Amniotic epithelial cell (primary cell): ENCODE results near the gene FOXA3.
"Not testable (repeated sequence)": the region's sequence is repeated elsewhere in the genome, so short reads cannot be mapped to it uniquely, and the experiment has no call there.

Experiments used
- DNase-seq: peaks from one replicate; pipeline ENCODE4 v3.0.0-alpha.2; 2010; ENCODE audit warnings: low read depth

The FOXA3 gene

DNA sequence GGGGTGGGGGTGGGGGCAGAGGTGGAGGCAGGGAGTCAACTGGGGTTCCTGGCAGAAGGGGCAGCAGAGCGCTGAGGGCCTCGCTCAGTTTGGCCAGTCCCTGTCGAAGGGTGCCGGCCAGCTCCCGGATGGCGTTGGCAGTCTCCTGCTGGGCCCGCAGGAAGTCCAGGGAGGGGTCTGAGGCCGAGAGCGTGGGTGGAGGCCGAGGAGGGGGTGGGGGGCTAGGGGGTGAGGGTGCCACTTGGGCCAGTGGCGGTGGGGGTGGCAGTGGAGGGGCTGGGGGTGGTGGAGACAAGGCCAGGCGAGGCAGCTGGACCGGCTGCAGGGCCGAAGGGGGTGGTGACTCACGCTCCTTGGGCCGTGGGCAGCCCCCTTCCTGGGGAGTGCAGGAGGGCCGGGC is 26.8 kb downstream of the FOXA3 start:
- no peak for DNase-seq

GRCh38 chr19:45895519-45895972 is 31.4 kb downstream of the FOXA3 start:
- no peak for DNase-seq

GRCh38 chr19:45895983-45896599 is 32.0 kb downstream of the FOXA3 start:
- not testable (repeated sequence) for DNase-seq

DNA sequence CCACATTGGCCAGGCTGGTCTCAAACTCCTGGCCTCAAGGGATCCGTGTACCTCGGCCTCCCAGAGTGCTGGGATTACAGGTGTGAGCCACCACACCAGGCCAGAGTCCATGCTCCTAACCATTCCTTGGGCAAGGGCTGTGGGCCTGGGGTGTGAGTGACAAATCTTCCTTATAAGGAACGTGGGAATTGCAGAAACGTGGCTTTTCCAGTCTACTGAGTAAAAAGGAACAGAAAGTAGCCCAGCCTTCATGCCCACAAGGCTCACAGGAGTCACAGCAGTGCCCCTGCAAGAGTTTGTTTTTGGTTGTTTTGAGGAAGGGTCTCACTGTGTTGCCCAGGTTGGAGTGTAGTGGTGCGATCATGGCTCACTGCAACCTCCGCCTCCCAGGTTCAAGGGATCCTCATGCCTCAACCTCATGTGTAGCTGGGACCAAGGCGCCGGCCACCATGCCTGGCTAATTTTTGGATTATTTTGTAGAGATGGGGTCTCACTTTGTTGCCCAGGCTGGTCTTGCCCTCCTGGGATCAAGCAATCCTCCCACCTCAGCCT is 33.2 kb downstream of the FOXA3 start:
- no peak for DNase-seq

DNA sequence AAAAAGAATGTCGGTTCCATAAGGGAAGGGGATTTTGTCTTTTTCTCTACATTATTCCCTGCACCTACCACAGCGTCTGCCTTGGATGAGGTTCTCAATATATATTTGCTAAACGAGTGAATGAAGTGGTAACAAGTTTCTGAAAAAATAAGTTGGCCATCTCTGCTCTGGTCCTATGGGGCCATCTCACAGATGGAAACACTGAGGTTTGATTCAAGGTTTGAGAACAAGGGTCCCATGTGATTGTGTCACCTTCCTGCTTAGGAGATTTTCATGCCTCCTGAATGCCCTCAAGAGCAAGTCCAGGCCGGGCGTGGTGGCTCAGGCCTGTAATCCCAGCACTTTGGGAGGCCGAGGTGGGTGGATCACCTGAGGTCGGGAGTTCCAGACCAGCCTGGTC is 35.1 kb downstream of the FOXA3 start:
- no peak for DNase-seq

DNA sequence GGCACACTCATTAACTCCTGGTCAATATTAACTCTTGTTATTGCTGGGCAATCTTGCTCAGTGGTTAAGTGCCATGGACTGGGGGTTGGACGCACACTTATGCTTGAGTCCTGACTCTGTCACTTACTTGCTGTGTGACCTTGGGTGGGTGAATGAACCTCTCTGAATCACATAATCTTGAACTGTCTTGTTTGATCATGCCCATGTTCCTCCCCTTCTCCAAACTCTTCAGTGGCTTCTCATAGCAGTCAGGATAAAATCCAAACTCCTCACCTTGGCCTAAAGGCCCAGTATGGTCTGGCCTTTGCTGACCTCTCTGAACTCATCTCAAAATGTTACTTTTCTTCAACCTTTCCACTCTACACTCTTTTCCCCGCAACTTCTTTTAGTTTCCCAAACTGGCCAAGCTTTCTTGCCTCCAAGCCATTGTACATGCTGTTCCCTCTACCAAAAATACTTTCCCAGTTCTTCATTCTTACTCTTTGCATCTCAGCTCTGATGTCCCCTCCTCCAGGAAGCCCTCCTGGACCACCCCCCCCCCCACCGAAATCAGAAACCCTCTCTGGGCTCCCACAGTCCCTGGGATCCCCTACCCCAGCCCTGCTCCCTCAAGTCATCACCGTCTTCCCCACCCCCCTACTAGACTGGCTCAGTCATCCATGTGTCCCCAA is 35.9 kb downstream of the FOXA3 start:
- no peak for DNase-seq

DNA sequence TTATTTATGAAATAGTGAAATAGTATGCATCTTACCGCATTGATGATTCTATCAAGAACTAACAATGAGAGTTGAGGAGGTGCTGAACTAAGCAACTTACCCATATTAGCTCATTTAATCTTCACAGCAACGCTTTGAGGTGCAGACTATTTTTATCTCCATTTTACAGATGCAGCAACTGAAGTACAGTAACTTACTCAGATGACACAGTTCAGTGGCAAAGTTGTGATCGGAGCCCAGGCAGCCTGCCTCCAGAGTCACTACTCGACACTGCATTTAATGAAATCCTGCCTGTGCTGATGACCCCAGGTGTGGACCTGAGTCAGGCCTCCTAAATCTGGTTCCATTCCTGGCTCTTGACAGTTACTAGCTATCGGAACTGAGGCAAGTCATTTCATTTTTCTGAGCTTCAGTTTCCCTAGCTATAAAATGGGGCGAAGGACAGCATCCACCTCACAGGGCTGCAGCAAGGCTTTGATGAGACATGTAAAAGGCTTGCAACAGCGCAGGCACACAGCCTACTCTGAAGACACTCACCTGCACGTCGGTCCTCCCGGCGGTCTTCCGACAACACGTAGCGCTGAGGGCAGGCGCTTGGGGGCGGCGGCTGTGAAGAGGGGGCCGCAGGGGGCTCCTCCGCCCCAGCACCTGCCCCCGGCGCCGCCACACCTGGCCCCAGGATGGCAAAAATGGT is 36.8 kb downstream of the FOXA3 start:
- DNase-seq: no peak

DNA sequence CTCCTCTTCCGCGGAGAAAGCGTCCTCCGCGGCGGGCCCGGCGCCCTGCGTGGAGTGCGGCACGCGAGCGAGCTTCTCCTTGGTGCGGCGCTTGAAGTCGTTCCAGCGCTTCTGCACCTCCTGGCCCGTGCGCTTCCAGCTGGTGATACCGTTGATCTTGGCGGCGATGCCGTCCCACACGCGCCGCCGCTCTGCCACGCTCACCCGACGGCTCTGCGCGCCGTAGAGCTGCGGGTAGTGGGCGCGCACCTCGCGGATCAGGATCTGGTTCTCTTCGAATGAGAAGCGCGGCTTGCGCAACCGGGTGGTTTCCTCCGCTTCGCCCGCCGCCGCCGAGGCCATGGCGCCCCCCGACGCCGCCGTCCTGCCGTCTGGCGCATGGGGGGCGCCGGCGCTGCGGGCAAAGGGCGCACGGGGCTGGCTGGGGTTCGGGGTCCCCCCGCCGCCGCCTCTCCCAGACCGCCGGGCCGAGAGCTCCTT is 37.3 kb downstream of the FOXA3 start:
- peak; percentile 70 for DNase-seq

DNA sequence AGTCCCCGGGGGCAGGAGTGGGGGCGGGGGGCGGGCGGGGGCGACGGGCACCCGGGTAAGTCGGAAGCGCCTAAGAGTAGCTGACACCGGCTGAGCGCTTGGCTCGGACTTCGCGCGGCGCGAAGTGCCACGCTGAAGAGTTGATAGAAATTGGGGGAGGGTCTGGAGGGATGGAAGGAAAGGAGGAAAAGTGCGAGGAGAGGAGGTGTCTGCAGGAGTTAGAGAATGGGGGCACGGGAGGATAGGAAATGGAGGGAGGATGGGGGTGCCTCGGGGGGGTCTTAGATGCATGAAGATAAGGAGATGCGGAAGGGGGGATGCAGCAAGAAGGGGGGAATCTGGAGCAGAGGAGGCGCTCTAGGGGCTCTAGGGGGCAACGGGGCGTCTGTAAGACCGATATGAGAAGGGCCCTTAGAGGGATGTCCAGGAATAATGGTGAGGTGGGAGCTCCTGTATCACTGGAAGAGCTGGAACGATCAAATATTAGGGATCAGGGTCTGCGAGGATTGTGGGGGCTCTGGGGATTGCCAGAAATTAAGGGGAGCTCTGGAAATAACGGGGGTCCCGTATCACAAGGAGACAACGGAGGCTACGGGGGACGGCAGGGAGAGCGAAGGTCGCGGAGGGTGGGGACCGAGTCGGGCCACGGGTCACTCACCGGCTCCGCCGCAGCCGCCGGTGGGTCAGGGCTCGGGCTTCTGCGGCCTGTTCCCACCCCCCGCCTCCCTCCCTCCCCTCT is 38.0 kb downstream of the FOXA3 start, which contains the start of gene MYPOP:
Gene MYPOP, minus strand, starts transcription at position 702 of the 739 bp plus-strand sequence. CDS start 840 bp downstream, outside the sequence.
- no peak for DNase-seq

GRCh38 chr19:45902651-45903625 is 38.8 kb downstream of the FOXA3 start:
- DNase-seq: peak; percentile 92

DNA sequence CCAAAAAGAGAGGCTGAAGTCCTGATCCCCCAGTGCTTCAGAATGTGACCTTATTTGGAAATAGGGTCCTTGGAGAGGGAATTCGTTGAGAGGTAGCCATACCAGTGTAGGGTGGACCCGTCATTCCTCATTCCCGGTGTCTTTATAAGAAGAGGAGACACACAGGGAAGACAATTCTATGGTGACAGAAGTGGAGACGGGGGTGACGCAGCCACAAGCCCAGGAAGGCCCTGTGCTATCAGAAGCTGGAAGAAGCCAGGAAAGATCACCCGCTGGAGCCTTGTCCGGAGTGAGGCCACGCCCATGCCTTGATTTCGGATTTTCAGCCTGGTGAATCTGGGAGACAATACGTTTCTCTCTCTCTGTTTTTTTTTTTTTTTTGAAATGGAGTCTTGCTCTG is 40.9 kb downstream of the FOXA3 start:
- DNase-seq: no peak

GRCh38 chr19:45906221-45906620 is 42.1 kb downstream of the FOXA3 start:
- DNase-seq: peak; percentile 63

GRCh38 chr19:45908956-45909355 is 44.8 kb downstream of the FOXA3 start:
- no peak for DNase-seq

GRCh38 chr19:45911291-45911690 is 47.2 kb downstream of the FOXA3 start:
- no peak for DNase-seq

DNA sequence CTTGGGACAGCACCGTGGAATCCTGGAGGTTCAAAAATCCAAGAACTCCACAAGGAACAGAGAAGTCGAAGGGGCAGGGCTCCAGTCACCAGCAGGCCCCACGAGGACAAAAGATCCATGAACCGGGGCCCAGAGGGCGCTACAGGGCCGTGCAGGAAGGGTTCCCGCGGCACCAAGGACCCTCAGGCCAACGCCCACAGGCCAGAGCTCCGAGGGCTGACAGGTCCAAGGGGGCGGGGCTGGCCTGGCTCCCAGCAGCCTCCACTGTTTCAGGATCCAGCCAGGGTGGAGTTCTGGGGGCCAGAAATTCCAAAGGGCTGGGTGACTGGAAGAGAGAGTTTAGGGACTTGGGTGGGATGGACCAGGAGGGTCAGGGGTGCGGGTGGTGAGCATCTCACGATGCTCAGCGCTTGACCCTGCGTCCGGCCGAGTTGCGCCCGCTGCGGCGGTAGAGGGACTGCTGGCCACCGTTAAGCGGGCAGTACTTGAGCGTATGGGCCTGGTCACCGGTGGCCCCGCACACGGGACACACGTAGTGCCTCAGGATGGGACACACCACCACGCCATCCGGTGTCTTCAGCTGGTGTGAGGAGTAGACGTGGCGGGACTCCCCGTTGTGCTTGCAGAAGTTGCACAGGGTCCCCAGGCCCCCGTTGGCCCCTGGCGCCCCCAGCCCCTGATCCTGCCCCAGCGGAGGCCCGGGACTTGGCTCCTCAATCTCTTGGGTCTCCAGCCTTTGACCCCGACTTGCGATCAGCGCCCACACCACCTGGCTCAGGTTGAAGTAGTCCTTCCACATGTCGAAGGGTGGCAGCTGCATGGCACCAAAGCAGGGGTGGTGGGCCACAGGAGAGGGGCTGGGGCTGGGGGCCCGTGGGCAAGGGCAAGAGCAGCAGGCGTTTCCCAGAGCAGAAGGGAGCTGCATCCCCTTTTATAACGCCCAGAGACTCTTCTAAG is 50.0 kb downstream of the FOXA3 start, which contains the start of gene NANOS2:
Gene NANOS2, minus strand, starts transcription at position 905 of the 957 bp plus-strand sequence. Its CDS starts 85 bp downstream, at position 820.
- DNase-seq: no peak

DNA sequence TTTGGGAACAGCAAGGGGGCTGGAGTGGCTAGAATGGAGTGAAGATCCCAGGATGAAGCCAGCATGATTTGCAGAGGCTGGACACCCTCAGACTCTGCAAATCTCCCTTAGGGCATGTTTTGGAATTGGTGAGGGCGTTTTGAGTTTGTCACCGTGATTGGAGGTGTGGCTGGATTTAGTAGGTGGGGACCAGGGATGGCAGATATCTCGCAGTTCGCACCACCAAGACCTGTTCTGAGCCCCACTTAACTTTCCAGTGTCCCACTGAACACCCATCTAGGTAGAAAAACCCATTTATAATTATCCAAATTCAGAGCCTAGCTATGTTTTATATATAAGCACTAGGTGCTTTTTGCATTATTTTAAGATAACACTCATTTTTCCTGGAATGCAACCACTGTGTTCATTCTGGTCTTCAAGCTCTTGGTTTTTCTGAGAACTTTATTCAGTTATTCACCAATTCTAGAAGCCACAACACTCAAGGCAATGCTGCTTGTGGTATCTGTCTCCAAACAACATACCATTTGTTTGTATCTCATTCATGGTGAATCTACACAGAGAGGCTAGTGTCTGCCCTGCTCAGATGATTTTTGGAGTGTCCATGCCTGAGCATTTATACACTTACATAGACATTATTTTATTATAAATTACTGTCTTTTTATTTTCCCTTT is 53.4 kb downstream of the FOXA3 start:
- no peak for DNase-seq

- DNase-seq: no peak
Measured at GRCh38 chr19:45918721-45919120, 54.6 kb downstream of the FOXA3 start.

DNA sequence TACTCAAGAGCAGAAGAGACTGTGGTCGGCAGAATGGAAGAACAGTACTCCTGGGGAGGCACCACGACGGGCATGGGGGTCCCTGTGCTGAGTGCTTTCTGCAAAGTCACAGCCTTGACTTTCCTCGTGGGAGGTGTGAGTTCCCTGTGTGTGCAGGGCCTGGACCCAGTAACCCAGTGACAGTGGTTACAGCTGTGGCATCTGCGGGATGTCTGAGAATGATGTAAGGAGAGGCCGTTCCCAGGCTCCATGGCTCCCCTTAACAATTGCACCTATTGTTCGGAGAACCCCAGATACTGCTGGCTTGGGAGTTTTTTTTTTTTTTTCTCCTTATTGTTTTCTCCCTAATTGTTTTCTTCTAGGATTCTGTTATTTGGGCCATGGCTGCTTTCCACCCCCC is 55.6 kb downstream of the FOXA3 start:
- no peak for DNase-seq

DNA sequence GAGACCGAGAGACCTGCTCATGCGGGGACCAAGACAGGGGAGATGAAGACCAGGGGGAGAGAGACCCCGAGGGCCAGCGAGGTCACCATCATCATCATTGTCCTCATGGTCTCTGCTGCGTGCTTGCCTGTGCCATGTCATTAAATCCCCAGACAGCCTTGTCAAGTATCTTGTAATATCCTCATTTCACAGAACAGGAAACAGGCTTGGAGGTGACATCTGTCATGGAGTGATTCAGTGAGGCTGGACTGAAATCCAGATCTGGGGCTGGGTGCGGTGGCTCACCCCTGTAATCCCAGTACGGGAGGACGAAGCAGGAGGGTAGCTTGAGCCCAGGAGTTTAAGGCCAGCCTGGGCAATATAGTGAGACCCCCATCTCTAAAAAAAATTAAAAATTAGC is 56.3 kb downstream of the FOXA3 start:
- no peak for DNase-seq
